ENCODE measurements around the gene TAC4. TPM values are rescaled to one million over a fixed set of nuclear protein-coding genes. Genes with fewer than 3 reads are reported as not detected.

The TAC4 gene
- total and polyA plus RNA-seq, 2 donors (not counting 3 experiments of a cell fraction or from before 2014, with no cell fraction given), result 0.19 TPM; not detected in 1

- no peak for FAIRE-seq
- Histone ChIP-seq H2AFZ (ENCODE audit: low read depth, low read length) (no peak overlapping the region), H3K9me1 (replicated peaks; ENCODE audit: control insufficient read depth, extremely low read depth, insufficient read depth, low read length) (no peaks in the 10 kb centered on the region), H3K27me3 (ENCODE audit: control insufficient read depth in 2 of 2, insufficient read depth in 2 of 2, low read length in 2 of 2) (no peaks in the 10 kb centered on the region), H3K36me3 (ENCODE audit: control insufficient read depth in 2 of 2, extremely low read depth in 1 of 2, insufficient read depth in 2 of 2, low read length in 2 of 2) (peaks cover 10 to 12% of the 10 kb centered on the region in 2 experiments), H3K4me2 (ENCODE audit: insufficient read depth, low read length) (no peak overlapping the region), H3K27ac (ENCODE audit: insufficient read depth, low read depth, low read length) (no peak overlapping the region), H4K20me1 (replicated peaks; ENCODE audit: control insufficient read depth, extremely low read depth, insufficient read depth, low read length) (peaks cover 3% of the 10 kb centered on the region), H3K4me1 (ENCODE audit: control insufficient read depth, extremely low read depth, insufficient read depth, low read length) (no peaks in the 10 kb centered on the region), H3K79me2 (ENCODE audit: control insufficient read depth, insufficient read depth, low read length) (peaks cover 46% of the 10 kb centered on the region), H3K9me3 (replicated peaks; ENCODE audit: control insufficient read depth, insufficient read depth, low read length) (no peaks in the 10 kb centered on the region), H3K9ac (replicated peaks; ENCODE audit: extremely low read depth, insufficient read depth, low read length) (no peak overlapping the region), H3K4me3 (replicated peaks in 1 of 3; ENCODE audit: insufficient read depth in 1 of 3, low read depth in 1 of 3, low read length in 3 of 3) (no peak overlapping the region)
- BruUV-seq (replicated peaks), result no TSS peak
- dilution Hi-C loops (cut with MboI; ENCODE audit: extremely low pct_ligation_motif_present, low sequenced_read_pairs), result no loop called here
- DNase-seq (ENCODE audit: low read depth, low spot score), result no peak
- no peak for TF ChIP-seq CTCF (IDR thresholded peaks at IDR 0.05; ENCODE audit: extremely low read depth in 1 of 2, insufficient read depth in 1 of 2, low read depth in 1 of 2, low read length in 2 of 2)
- intact Hi-C loops (cut with micrococcal nuclease), result no loop called here
- POLR2A ChIA-PET, result interaction anchor here (0.5 to 0.7 kb wide), 2 partner anchors 10 to 62 kb away, joined by 3 read pairs; partner anchors contain the start of gene KAT7
- CTCF ChIA-PET, result interaction anchor here (0.6 to 1.5 kb wide), 6 partner anchors 14 to 242 kb away, joined by 3 to 5 read pairs (median 3); partner anchors contain the start of gene SLC35B1
Observed at GRCh38 chr17:49798738-49799137, 49.1 kb downstream of the TAC4 start.

- TF ChIP-seq MAX (IDR thresholded peaks at IDR 0.05; ENCODE audit: insufficient read depth, insufficient read length) (no peak), EZH2 (IDR thresholded peaks at IDR 0.05; ENCODE audit: borderline replicate concordance, low read depth, low read length, severe bottlenecking) (no peak), JUN (IDR thresholded peaks at IDR 0.05; ENCODE audit: borderline replicate concordance, insufficient read depth, insufficient read length, low read depth) (no peak), POLR2AphosphoS5 (IDR thresholded peaks at IDR 0.05; ENCODE audit: insufficient read depth, low read depth, low read length) (no peak), POLR2A (IDR thresholded peaks at IDR 0.05; ENCODE audit: low read depth, low read length) (no peak), FOS (IDR thresholded peaks at IDR 0.05; ENCODE audit: borderline replicate concordance, insufficient read depth, low read length) (no peak), GATA2 (IDR thresholded peaks at IDR 0.05; ENCODE audit: insufficient read depth, insufficient read length, low read depth, low read length) (no peak), MYC (IDR thresholded peaks at IDR 0.05; ENCODE audit: low read depth, low read length) (no peak), CTCF (IDR thresholded peaks at IDR 0.05; ENCODE audit: extremely low read depth in 1 of 2, insufficient read depth in 1 of 2, low read depth in 1 of 2, low read length in 2 of 2) (no peak)
- H3K9me3 ChIP-seq (replicated peaks; ENCODE audit: control insufficient read depth, insufficient read depth, low read length), result no peaks in the 10 kb centered on the region
- no peak for DNase-seq (ENCODE audit: low read depth, low spot score)
- H3K4me3 ChIP-seq (replicated peaks in 1 of 3; ENCODE audit: insufficient read depth in 1 of 3, low read depth in 1 of 3, low read length in 3 of 3), result no peak overlapping the region
- H3K4me1 ChIP-seq (ENCODE audit: control insufficient read depth, extremely low read depth, insufficient read depth, low read length), result no peaks in the 10 kb centered on the region
- H3K27ac ChIP-seq (ENCODE audit: insufficient read depth, low read depth, low read length), result no peak overlapping the region
- no peaks in the 10 kb centered on the region for H3K27me3 ChIP-seq (ENCODE audit: control insufficient read depth in 2 of 2, insufficient read depth in 2 of 2, low read length in 2 of 2)
- CTCF ChIA-PET, result interaction anchor here (0.6 to 1.5 kb wide), 6 partner anchors 18 to 242 kb away, joined by 3 to 5 read pairs (median 3); partner anchors contain the start of gene SLC35B1
- H3K4me2 ChIP-seq (ENCODE audit: insufficient read depth, low read length), result no peak overlapping the region
- H3K79me2 ChIP-seq (ENCODE audit: control insufficient read depth, insufficient read depth, low read length), result peaks cover 50% of the 10 kb centered on the region
- POLR2A ChIA-PET, result interaction anchor here (0.5 to 0.7 kb wide), 2 partner anchors 10 to 62 kb away, joined by 3 read pairs; partner anchors contain the start of gene KAT7
- no TSS peak for BruUV-seq (replicated peaks)
- intact Hi-C loops (cut with micrococcal nuclease), result no loop called here
- H3K9ac ChIP-seq (replicated peaks; ENCODE audit: extremely low read depth, insufficient read depth, low read length), result no peak overlapping the region
- H3K36me3 ChIP-seq (ENCODE audit: control insufficient read depth in 2 of 2, extremely low read depth in 1 of 2, insufficient read depth in 2 of 2, low read length in 2 of 2), result peaks cover 10 to 12% of the 10 kb centered on the region in 2 experiments
- dilution Hi-C loops (cut with MboI; ENCODE audit: extremely low pct_ligation_motif_present, low sequenced_read_pairs), result no loop called here
- H2AFZ ChIP-seq (ENCODE audit: low read depth, low read length), result no peak overlapping the region
- H3K9me1 ChIP-seq (replicated peaks; ENCODE audit: control insufficient read depth, extremely low read depth, insufficient read depth, low read length), result no peaks in the 10 kb centered on the region
- FAIRE-seq, result no peak
- peaks cover 3% of the 10 kb centered on the region for H4K20me1 ChIP-seq (replicated peaks; ENCODE audit: control insufficient read depth, extremely low read depth, insufficient read depth, low read length)
Observed at GRCh38 chr17:49798182-49798581, 49.7 kb downstream of the TAC4 start.
